ENCODE measurements around the gene DCTN3.

- TF ChIP-seq EZH2 (IDR thresholded peaks at IDR 0.05; ENCODE audit: insufficient read depth, poor library complexity, severe bottlenecking) (no peak), EZH2phosphoT487 (IDR thresholded peaks at IDR 0.05; ENCODE audit: insufficient read depth, low read depth) (no peak)
Measured at GRCh38 chr9:34579104-34579807, 41.0 kb downstream of the DCTN3 start.

Measured in GM23248 (cell line).